PC-9 (cell line): ENCODE measurements around the gene PREPL. TPM values are rescaled to one million over a fixed set of nuclear protein-coding genes. Genes with fewer than 3 reads are reported as not detected.
A peak's percentile ranks its signal among the peaks of the same experiment; 100 is the strongest.

Source experiments
- BruUV-seq: library from RNA; stranded (reverse); fragments of 400-500 nt; replicated peaks from 2 replicates; lab custom pipeline; 2021; lab: Mats Ljungman, UMichigan
- CTCF ChIA-PET: fragments of 300-600 bp; sonication (Branson Sonifier 250); formaldehyde crosslinking; loops from one replicate; lab custom pipeline; 2022; ENCODE audit warnings: antibody characterized with exemption; lab: Charles Lee
- POLR2A ChIA-PET: fragments of 300-600 bp; sonication (Branson Sonifier 250); formaldehyde crosslinking; loops from one replicate; lab custom pipeline; 2022; ENCODE audit warnings: antibody characterized with exemption; ENCODE audit not compliant: unreplicated experiment; lab: Charles Lee
- DNase-seq, 2 experiments: peaks; one replicate each; pipeline versions ENCODE4 v3.0.0 to v3.0.0-alpha.2; 2015 to 2022; ENCODE audit warnings: mixed read lengths in 1 of 2
- H2AFZ ChIP-seq: fragments of 200-600 bp; sonication (generic); 2 replicates; pipeline ENCODE4 v1.8.1; 2017; ENCODE audit warnings: antibody characterized with exemption
- H3F3A ChIP-seq: fragments of 200-600 bp; sonication (generic); 2 replicates; pipeline ENCODE4 v1.8.1; 2017; ENCODE audit warnings: antibody characterized with exemption, mild to moderate bottlenecking, low read depth; ENCODE audit not compliant: insufficient read depth
- H3K27ac ChIP-seq: fragments of 200-600 bp; sonication (generic); 2 replicates; pipeline ENCODE4 v1.6.1; 2016; ENCODE audit warnings: mixed run types
- H3K27me3 ChIP-seq: fragments of 200-600 bp; sonication (generic); 2 replicates; pipeline ENCODE4 v1.6.1; 2016; ENCODE audit warnings: low read depth, mixed run types; ENCODE audit not compliant: insufficient read depth
- H3K36me3 ChIP-seq: fragments of 200-600 bp; sonication (generic); 2 replicates; pipeline ENCODE4 v1.6.1; 2016; ENCODE audit warnings: low read depth, mixed run types
- H3K4me1 ChIP-seq: fragments of 200-600 bp; sonication (generic); replicated peaks from 2 replicates; pipeline ENCODE4 v1.6.1; 2016; ENCODE audit warnings: mixed run types; ENCODE audit not compliant: insufficient read depth
- H3K4me2 ChIP-seq: fragments of 200-600 bp; sonication (generic); 2 replicates; pipeline ENCODE4 v1.6.1; 2017; ENCODE audit warnings: mixed run types
- H3K4me3 ChIP-seq: fragments of 200-600 bp; sonication (generic); 2 replicates; pipeline ENCODE4 v1.6.1; 2016; ENCODE audit warnings: mixed run types
- H3K79me2 ChIP-seq: fragments of 200-600 bp; sonication (generic); 2 replicates; pipeline ENCODE4 v1.6.1; 2017; ENCODE audit warnings: low read depth, mixed run types
- H3K9me2 ChIP-seq: fragments of 200-600 bp; sonication (generic); 2 replicates; pipeline ENCODE4 v1.8.1; 2017; ENCODE audit warnings: mild to moderate bottlenecking; ENCODE audit not compliant: insufficient read depth
- H3K9me3 ChIP-seq: fragments of 200-600 bp; sonication (generic); 2 replicates; pipeline ENCODE4 v1.8.1; 2016; ENCODE audit warnings: low read depth; ENCODE audit not compliant: insufficient read depth
- H4K20me1 ChIP-seq: fragments of 200-600 bp; sonication (generic); 2 replicates; pipeline ENCODE4 v1.8.1; 2017; ENCODE audit not compliant: insufficient read depth
- CTCF ChIP-seq: fragments of 200-600 bp; sonication (generic); conservative IDR thresholded peaks from 2 replicates; pipeline ENCODE4 v1.6.1; 2017; ENCODE audit warnings: mixed run types, antibody characterized with exemption, mild to moderate bottlenecking, moderate library complexity
- EZH2 ChIP-seq: fragments of 200-600 bp; sonication (generic); IDR thresholded peaks from 2 replicates; pipeline ENCODE4 v1.8.0; 2017; ENCODE audit warnings: antibody characterized with exemption, low read depth
- intact Hi-C: fragments of 100-400 bp; cut with micrococcal nuclease; formaldehyde crosslinking; loops from one replicate; pipeline ENCODE4 v1.10.0; 2022; ENCODE audit not compliant: unreplicated experiment
- total RNA-seq: library from RNA; stranded (reverse); gene quantifications from 2 replicates; pipeline ENCODE4 v1.2.3, GENCODE V29; 2021

Gene PREPL
- total RNA-seq, 1 experiment from 2014 or later = 42.2 TPM

DNA sequence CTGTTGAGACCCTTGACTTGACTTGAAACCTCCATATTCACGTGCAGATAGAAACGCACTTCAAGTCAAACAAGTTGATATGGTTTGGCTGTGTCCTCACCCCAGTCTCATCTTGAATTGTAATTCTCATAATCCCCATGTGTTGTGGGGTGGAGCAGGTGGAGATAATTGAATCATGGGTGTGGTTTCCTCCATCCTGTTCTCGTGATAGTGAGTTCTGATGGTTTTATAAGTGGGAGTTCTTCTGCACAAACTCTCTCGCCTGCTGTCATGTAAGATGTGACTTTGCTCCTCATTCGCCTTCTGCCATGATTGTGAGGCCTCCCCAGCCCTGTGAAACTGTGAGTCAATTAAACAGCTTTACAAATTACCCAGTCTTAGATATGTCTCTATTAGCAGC is 64.6 kb downstream of the PREPL start:
- Histone ChIP-seq H4K20me1 (no peaks in the 10 kb centered on the region), H3F3A (peaks cover 10% of the 10 kb centered on the region), H3K9me3 (no peaks in the 10 kb centered on the region), H3K4me3 (no peak overlapping the region), H3K27me3 (no peaks in the 10 kb centered on the region), H3K9me2 (no peaks in the 10 kb centered on the region), H3K36me3 (no peaks in the 10 kb centered on the region), H3K79me2 (no peaks in the 10 kb centered on the region), H3K4me1 (peaks cover 13% of the 10 kb centered on the region), H2AFZ (no peak overlapping the region), H3K4me2 (no peak overlapping the region), H3K27ac (no peak overlapping the region)
- intact Hi-C loops = no loop called here
- no peak for TF ChIP-seq EZH2
- no peak for TF ChIP-seq CTCF
- ChIA-PET POLR2A (no interaction called here), CTCF (no interaction called here)
- no peak for DNase-seq
- no TSS peak for BruUV-seq

DNA sequence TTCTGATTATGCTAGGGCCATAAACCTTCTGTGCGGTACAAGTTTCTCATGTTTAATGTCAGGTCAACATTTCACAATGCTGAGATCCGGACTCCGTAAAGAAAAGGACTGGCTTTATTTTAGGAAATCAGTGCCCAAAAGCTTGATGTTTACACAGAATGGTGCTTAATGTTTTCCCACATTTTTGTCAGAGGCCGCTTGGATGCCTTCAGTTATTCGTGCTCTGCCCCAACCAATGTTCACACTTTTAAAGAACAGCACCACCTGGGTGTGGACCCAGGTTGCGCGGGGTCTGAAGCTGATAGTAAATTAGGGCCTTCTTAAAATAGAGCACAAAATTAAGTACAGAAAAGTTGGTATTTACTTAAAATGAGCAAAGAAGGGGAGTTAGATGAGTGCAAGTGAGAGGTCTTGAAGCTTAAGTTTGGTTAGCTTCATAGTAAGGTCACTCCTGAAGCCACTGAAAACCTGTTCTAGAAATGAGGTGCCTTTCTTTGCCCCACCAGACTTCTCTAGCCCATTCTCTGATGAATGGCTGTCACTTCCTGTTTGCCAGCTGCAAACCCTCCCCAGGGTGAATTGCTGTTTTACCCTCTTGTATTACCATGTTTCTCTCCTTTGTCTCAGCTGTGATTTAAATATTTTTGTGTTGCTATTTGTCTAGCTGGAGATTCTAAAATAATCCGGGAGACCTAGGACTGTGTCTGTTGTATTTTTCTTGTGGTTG is 65.5 kb downstream of the PREPL start:
- H3F3A ChIP-seq = peaks cover 18% of the 10 kb centered on the region
- ChIA-PET POLR2A (no interaction called here), CTCF (no interaction called here)
- H4K20me1 ChIP-seq = no peaks in the 10 kb centered on the region
- intact Hi-C loops = no loop called here
- H3K27me3 ChIP-seq = no peaks in the 10 kb centered on the region
- DNase-seq = no peak
- no peak overlapping the region for H3K27ac ChIP-seq
- H3K79me2 ChIP-seq = no peaks in the 10 kb centered on the region
- no peaks in the 10 kb centered on the region for H3K9me2 ChIP-seq
- BruUV-seq = no TSS peak
- no peaks in the 10 kb centered on the region for H3K36me3 ChIP-seq
- H3K9me3 ChIP-seq = no peaks in the 10 kb centered on the region
- H3K4me3 ChIP-seq = no peak overlapping the region
- TF ChIP-seq EZH2 (no peak), CTCF (peak; percentile 26; the same call in 1 of the 2 replicates)
- H3K4me2 ChIP-seq = no peak overlapping the region
- peaks cover 21% of the 10 kb centered on the region for H3K4me1 ChIP-seq
- no peak overlapping the region for H2AFZ ChIP-seq

GRCh38 chr2:44295113-44295512 is 66.2 kb downstream of the PREPL start:
- POLR2A ChIA-PET = no interaction called here
- Histone ChIP-seq H2AFZ (no peak overlapping the region), H3K4me1 (peaks cover 28% of the 10 kb centered on the region), H3K4me2 (no peak overlapping the region), H3K4me3 (no peak overlapping the region), H3K27ac (no peak overlapping the region), H3K36me3 (no peaks in the 10 kb centered on the region), H3K27me3 (no peaks in the 10 kb centered on the region), H3K79me2 (no peaks in the 10 kb centered on the region), H3K9me3 (no peaks in the 10 kb centered on the region), H4K20me1 (no peaks in the 10 kb centered on the region), H3K9me2 (no peaks in the 10 kb centered on the region), H3F3A (peaks cover 24% of the 10 kb centered on the region)
- intact Hi-C loops = no loop called here
- CTCF ChIA-PET = interaction anchor here (0.6 kb wide), 1 partner anchor 931 kb away, joined by 7 read pairs; no protein-coding TSS in a partner anchor
- TF ChIP-seq CTCF (no peak), EZH2 (no peak)
- BruUV-seq = no TSS peak
- DNase-seq = no peak
